H1 (cell line): ENCODE measurements around the gene TOR1B. TPM values are rescaled to one million over a fixed set of nuclear protein-coding genes. Genes with fewer than 3 reads are reported as not detected.

Experiments used
- CTCF ChIA-PET: fragments of 300-600 bp; sonication (Branson Sonifier 250); formaldehyde crosslinking; loops from one replicate; lab custom pipeline; 2021; ENCODE audit not compliant: partially characterized antibody; lab: Charles Lee
- POLR2A ChIA-PET: fragments of 300-600 bp; sonication (Branson Sonifier 250); formaldehyde crosslinking; loops from one replicate; lab custom pipeline; 2021; ENCODE audit warnings: inconsistent platforms; ENCODE audit not compliant: partially characterized antibody; lab: Charles Lee
- DNase-seq, 2 experiments: peaks; one replicate each; pipeline versions ENCODE4 v3.0.0 to v3.0.0-alpha.2; 2010 to 2022; ENCODE audit warnings: low spot score in 2 of 2, low read depth in 1 of 2, mixed read lengths in 1 of 2
- FAIRE-seq: peaks from 2 replicates; lab custom pipeline; 2011; peaks lifted over from hg19 to GRCh38; lab: Jason Lieb, UNC
- H2AFZ ChIP-seq: 2 replicates; pipeline ENCODE4 v1.8.1; 2012; ENCODE audit warnings: low read length, inconsistent platforms
- H2AK5ac ChIP-seq: 2 replicates; pipeline ENCODE4 v1.6.1; 2013; ENCODE audit warnings: low read depth, low read length
- H2BK120ac ChIP-seq: replicated peaks from 2 replicates; pipeline ENCODE3; 2013; ENCODE audit warnings: low read depth, low read length, inconsistent platforms
- H2BK12ac ChIP-seq: 2 replicates; pipeline ENCODE4 v1.6.1; 2013; ENCODE audit warnings: low read depth, low read length
- H2BK15ac ChIP-seq: 2 replicates; pipeline ENCODE4 v1.6.1; 2013; ENCODE audit warnings: low read length
- H2BK20ac ChIP-seq: 2 replicates; pipeline ENCODE4 v1.6.1; 2013; ENCODE audit warnings: low read length
- H2BK5ac ChIP-seq: 2 replicates; pipeline ENCODE4 v1.6.1; 2013; ENCODE audit warnings: low read depth, low read length
- H3K14ac ChIP-seq: 2 replicates; pipeline ENCODE4 v1.6.1; 2013; ENCODE audit warnings: inconsistent platforms; ENCODE audit not compliant: insufficient read length
- H3K18ac ChIP-seq: 2 replicates; pipeline ENCODE4 v1.6.1; 2013; ENCODE audit warnings: low read length; ENCODE audit errors: extremely low read depth
- H3K23ac ChIP-seq: 2 replicates; pipeline ENCODE4 v1.6.1; 2013; ENCODE audit warnings: inconsistent platforms; ENCODE audit not compliant: insufficient read length
- H3K23me2 ChIP-seq: 2 replicates; pipeline ENCODE4 v1.6.1; 2013; ENCODE audit warnings: low read depth, low read length
- H3K27ac ChIP-seq: 2 replicates; pipeline ENCODE4 v1.6.1; 2011; ENCODE audit warnings: low read depth, low read length, inconsistent platforms
- H3K27me3 ChIP-seq, 4 experiments: replicated peaks in 1 of 4; 1 replicate in 1 of 4; 2 replicates in 3 of 4; pipeline versions ENCODE4 v1.6.1 to v1.8.1; 2011 to 2013; ENCODE audit warnings: low read length in 3 of 4, mild to moderate bottlenecking in 3 of 4, inconsistent platforms in 2 of 4, mixed read lengths in 2 of 4, moderate library complexity in 1 of 4; ENCODE audit not compliant: control insufficient read depth in 3 of 4, insufficient read depth in 3 of 4; ENCODE audit errors: extremely low read depth in 1 of 4
- H3K36me3 ChIP-seq, 4 experiments: 2 replicates each; pipeline versions ENCODE4 v1.6.1 to v1.8.1; 2011 to 2013; ENCODE audit warnings: mild to moderate bottlenecking in 4 of 4, low read length in 3 of 4, moderate library complexity in 2 of 4, control low read depth in 1 of 4, inconsistent platforms in 1 of 4; ENCODE audit not compliant: insufficient read depth in 4 of 4, control insufficient read depth in 2 of 4
- H3K4ac ChIP-seq: replicated peaks from 2 replicates; pipeline ENCODE3; 2013; ENCODE audit warnings: low read length, low read depth, mixed read lengths, inconsistent platforms; ENCODE audit not compliant: insufficient read length
- H3K4me1 ChIP-seq, 4 experiments: replicated peaks in 1 of 4; 1 replicate in 1 of 4; 2 replicates in 3 of 4; pipeline versions ENCODE4 v1.6.1 to v1.8.1; 2011 to 2013; ENCODE audit warnings: low read length in 3 of 4, inconsistent platforms in 2 of 4, mixed read lengths in 1 of 4; ENCODE audit not compliant: insufficient read depth in 4 of 4, control insufficient read depth in 3 of 4
- H3K4me2 ChIP-seq, 2 experiments: 2 replicates each; pipeline versions ENCODE4 v1.6.1 to v1.8.1; 2011 to 2013; ENCODE audit warnings: low read depth in 2 of 2, low read length in 2 of 2, control low read depth in 1 of 2, inconsistent platforms in 1 of 2, mild to moderate bottlenecking in 1 of 2; ENCODE audit not compliant: insufficient read depth in 1 of 2
- H3K4me3 ChIP-seq, 4 experiments: fragments of 200-600, 300-600 bp in 1 of 4; sonication (generic), shearing (Covaris generic), sonication (Bioruptor Twin) in 1 of 4; 2 replicates each; pipeline versions ENCODE4 v1.5.1 to v1.8.1; 2011 to 2016; ENCODE audit warnings: low read length in 4 of 4, low read depth in 3 of 4, control low read depth in 2 of 4, inconsistent platforms in 2 of 4, mild to moderate bottlenecking in 2 of 4, mixed read lengths in 1 of 4, moderate library complexity in 1 of 4; ENCODE audit not compliant: insufficient read depth in 2 of 4; ENCODE audit errors: extremely low read depth in 1 of 4
- H3K56ac ChIP-seq: replicated peaks from 2 replicates; pipeline ENCODE3; 2013; ENCODE audit warnings: low read depth, mild to moderate bottlenecking, mixed read lengths, low read length, inconsistent platforms; ENCODE audit not compliant: insufficient read length
- H3K79me1 ChIP-seq: 2 replicates; pipeline ENCODE4 v1.6.1; 2013; ENCODE audit warnings: low read depth, low read length, control low read depth
- H3K79me2 ChIP-seq, 2 experiments: 2 replicates each; pipeline versions ENCODE4 v1.6.1 to v1.8.1; 2012 to 2013; ENCODE audit warnings: low read length in 2 of 2, mild to moderate bottlenecking in 2 of 2, inconsistent platforms in 1 of 2; ENCODE audit not compliant: insufficient read depth in 2 of 2, control insufficient read depth in 1 of 2
- H3K9ac ChIP-seq, 4 experiments: replicated peaks in 1 of 4; 1 replicate in 1 of 4; 2 replicates in 3 of 4; pipeline versions ENCODE4 v1.6.1 to v1.8.1; 2011 to 2013; ENCODE audit warnings: low read depth in 3 of 4, low read length in 3 of 4, control low read depth in 2 of 4, mild to moderate bottlenecking in 2 of 4, moderate library complexity in 2 of 4, inconsistent platforms in 1 of 4; ENCODE audit errors: extremely low read depth in 1 of 4
- H3K9me3 ChIP-seq, 2 experiments: 2 replicates each; pipeline versions ENCODE4 v1.6.1 to v1.8.1; 2012 to 2013; ENCODE audit warnings: mild to moderate bottlenecking in 2 of 2, moderate library complexity in 2 of 2, control low read depth in 1 of 2, inconsistent platforms in 1 of 2, low read depth in 1 of 2, low read length in 1 of 2, mixed read lengths in 1 of 2; ENCODE audit not compliant: insufficient read depth in 2 of 2
- H4K20me1 ChIP-seq, 2 experiments: replicated peaks in 1 of 2; 2 replicates each; pipeline versions ENCODE3 to v1.8.1; 2011 to 2013; ENCODE audit warnings: inconsistent platforms in 2 of 2, low read length in 2 of 2, mild to moderate bottlenecking in 1 of 2; ENCODE audit not compliant: insufficient read depth in 2 of 2, control insufficient read depth in 1 of 2
- H4K5ac ChIP-seq: 2 replicates; pipeline ENCODE4 v1.6.1; 2013; ENCODE audit warnings: low read length, low read depth, mixed read lengths, inconsistent platforms; ENCODE audit not compliant: insufficient read length
- H4K8ac ChIP-seq: 2 replicates; pipeline ENCODE4 v1.8.0; 2013; ENCODE audit warnings: mild to moderate bottlenecking, moderate library complexity, low read length, inconsistent platforms; ENCODE audit not compliant: insufficient read depth; ENCODE audit errors: extremely low read depth
- H4K91ac ChIP-seq: replicated peaks from 2 replicates; pipeline ENCODE3; 2013; ENCODE audit warnings: low read length, mixed read lengths, inconsistent platforms; ENCODE audit not compliant: insufficient read length
- CBX5 ChIP-seq: fragments of 300-800, 300-1000 bp; sonication (generic); IDR thresholded peaks from 2 replicates; pipeline ENCODE4 v1.7.1; 2016; ENCODE audit warnings: antibody characterized with exemption, low read length, low read depth
- WGBS, 2 experiments: shearing (Covaris generic) in 1 of 2; methylation state at CpG; one replicate each; pipeline versions ENCODE4 v1.1.6 to v1.1.7; 2013 to 2015; ENCODE audit warnings: low lambda C conversion rate in 2 of 2, mixed read lengths in 2 of 2, inconsistent platforms in 1 of 2, low coverage in 1 of 2, missing lambda C conversion rate in 1 of 2; ENCODE audit not compliant: insufficient replicate concordance in 2 of 2, insufficient coverage in 1 of 2, insufficient read length in 1 of 2; ENCODE audit errors: extremely low coverage in 1 of 2, missing lambda C conversion rate in 1 of 2; 5-methylcytosine and 5-hydroxymethylcytosine counted together
- polyA plus RNA-seq, 7 experiments: library from polyadenylated mRNA; depleted of rRNA in 3 of 7; stranded (reverse) in 5 of 7; unstranded in 2 of 7; fragments of >200 nt in 5 of 7; fragments of 200-250 nt in 2 of 7; gene quantifications; 1 replicate in 5 of 7; 2 replicates in 1 of 7; 4 replicates in 1 of 7; pipeline versions ENCODE4 v1.2.1 to v1.2.3, GENCODE V29; 2011 to 2013; ENCODE audit warnings: missing spikeins in 2 of 7, mixed read lengths in 2 of 7
- total RNA-seq: library from RNA; stranded (reverse); fragmentation: NEBNext Ultra II Directional; extraction: Animal tissue kit (Norgen Biotek cat#: 25700); gene quantifications from 2 replicates; pipeline ENCODE4 v1.2.1, GENCODE V29; 2021

TOR1B gene
- total and polyA plus RNA-seq, 2 of the 8 experiments (the other 6 are each of a cell fraction or from before 2014, with no cell fraction given): 11.4 to 17.4 TPM

- DNase-seq (no peak), FAIRE-seq (no peak)
- Histone ChIP-seq H3K79me2 (no peaks in the 10 kb centered on the region), H2BK5ac (no peak overlapping the region), H3K23me2 (no peaks in the 10 kb centered on the region), H3K79me1 (no peaks in the 10 kb centered on the region), H3K36me3 (no peaks in the 10 kb centered on the region), H2AFZ (no peak overlapping the region), H2BK20ac (no peak overlapping the region), H3K56ac (no peak overlapping the region), H4K91ac (no peak overlapping the region), H3K4me2 (no peak overlapping the region), H3K4me1 (peaks cover 0 to 2% (median 0%) of the 10 kb centered on the region in 4 experiments; a peak in 1 of 7 replicates), H2BK120ac (no peak overlapping the region), H3K4ac (no peak overlapping the region), H2BK15ac (no peak overlapping the region), H4K20me1 (no peaks in the 10 kb centered on the region), H3K18ac (no peak overlapping the region), H4K5ac (no peak overlapping the region), H3K27ac (no peak overlapping the region), H3K9ac (no peak overlapping the region), H2AK5ac (no peak overlapping the region), H2BK12ac (no peak overlapping the region), H3K27me3 (no peaks in the 10 kb centered on the region), H3K9me3 (no peaks in the 10 kb centered on the region), H4K8ac (peak overlapping the region; percentile 18; the same call in 1 of the 2 replicates), H3K23ac (no peak overlapping the region), H3K4me3 (no peak overlapping the region), H3K14ac (no peak overlapping the region)
- ChIA-PET CTCF (interaction anchor here (0.7 to 16.4 kb wide), 7 partner anchors 11 to 30 kb away, joined by 3 to 168 read pairs (median 6); no protein-coding TSS in a partner anchor), POLR2A (interaction anchor here (1.0 to 1.4 kb wide), 3 partner anchors 9 to 24 kb away, joined by 3 to 4 read pairs (median 4); no protein-coding TSS in a partner anchor)
- WGBS, 2 experiments: 87% methylated on average over 13 of the region's 13 CpGs; no CpG with 5 or more reads in 1 of the 2 experiments
- no peak for TF ChIP-seq CBX5
Measured at GRCh38 chr9:129759804-129760502, 43.0 kb upstream of the TOR1B start.
